ENCODE results near the gene SIPA1L3. TPM values are rescaled to one million over a fixed set of nuclear protein-coding genes. Genes with fewer than 3 reads are reported as not detected.

Gene SIPA1L3
- polyA plus RNA-seq, 1 donor from 2014 or later: 2.8 TPM

DNA sequence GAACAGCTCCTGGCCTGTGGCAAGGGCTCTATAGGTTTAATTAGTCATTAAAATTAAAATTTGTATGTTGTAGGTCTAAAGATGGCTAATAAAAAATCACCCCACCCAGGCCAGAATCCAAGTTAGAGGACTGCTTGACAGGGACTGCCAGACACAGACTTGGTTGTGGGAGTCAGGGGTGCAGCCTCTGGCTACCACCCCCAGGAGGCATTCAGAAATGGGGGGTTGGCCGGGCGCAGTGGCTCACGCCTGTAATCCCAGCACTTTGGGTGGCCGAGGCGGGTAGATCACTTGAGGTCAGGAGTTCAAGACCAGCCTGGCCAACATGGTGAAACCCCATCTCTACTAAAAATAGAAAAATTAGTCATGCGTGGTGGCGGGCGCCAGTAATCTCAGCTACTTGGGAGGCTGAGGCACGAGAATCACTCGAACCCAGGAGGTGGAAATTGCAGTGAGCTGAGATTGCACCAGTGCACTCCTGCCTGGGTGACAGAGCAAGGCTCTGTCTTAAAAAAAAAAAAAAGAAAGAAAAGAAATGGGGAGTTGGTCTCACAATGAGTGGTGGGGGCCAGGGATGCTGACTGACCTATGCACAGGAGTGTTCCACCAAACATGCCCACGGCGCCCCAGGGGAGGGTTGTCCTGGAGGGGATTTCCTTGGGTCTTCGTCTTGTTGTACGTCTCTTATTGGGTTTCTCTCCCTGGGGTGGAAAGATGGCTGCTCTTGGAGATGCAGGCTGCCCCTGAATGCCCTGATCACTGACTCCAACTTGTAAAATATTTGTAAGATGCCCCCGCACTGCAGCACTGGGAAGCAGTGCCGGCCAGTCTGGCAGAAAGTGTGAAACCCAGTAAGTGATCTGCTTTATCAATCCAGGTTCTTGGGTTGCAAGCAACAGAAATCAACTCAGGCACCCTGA lies 68.8 kb downstream of the SIPA1L3 start:
- H3K4me2 ChIP-seq (ENCODE audit: low read length): no peak overlapping the region
- no peaks in the 10 kb centered on the region for H3K36me3 ChIP-seq (ENCODE audit: insufficient read depth, low read length)
- H3K9me2 ChIP-seq (ENCODE audit: insufficient read depth, low read length): no peaks in the 10 kb centered on the region
- H3K4me3 ChIP-seq (ENCODE audit: low read length): no peak overlapping the region
- no peak overlapping the region for H3K27ac ChIP-seq (ENCODE audit: low read length)
- H3F3A ChIP-seq (ENCODE audit: insufficient read depth, low read length, poor library complexity, severe bottlenecking): no peaks in the 10 kb centered on the region
- no peak overlapping the region for H2AFZ ChIP-seq (ENCODE audit: low read depth, low read length)
- no peaks in the 10 kb centered on the region for H3K79me2 ChIP-seq (replicated peaks; ENCODE audit: insufficient read depth, low read length)
- H4K20me1 ChIP-seq (ENCODE audit: insufficient read depth): no peaks in the 10 kb centered on the region
- no peak overlapping the region for H3K9ac ChIP-seq (ENCODE audit: low read length)
- TF ChIP-seq MXI1 (conservative IDR thresholded peaks at IDR 0.05; ENCODE audit: poor library complexity, severe bottlenecking): no peak
- TF ChIP-seq RAD21 (conservative IDR thresholded peaks at IDR 0.05): no peak
- no peak for TF ChIP-seq EZH2 (IDR thresholded peaks at IDR 0.05; ENCODE audit: borderline replicate concordance, insufficient read depth, low read length, poor library complexity, severe bottlenecking)
- no peak for TF ChIP-seq TAF1 (IDR thresholded peaks at IDR 0.05; ENCODE audit: low read depth)
- TF ChIP-seq EP300 (conservative IDR thresholded peaks at IDR 0.05; ENCODE audit: poor library complexity, severe bottlenecking): no peak
- TF ChIP-seq, protein P1, sequence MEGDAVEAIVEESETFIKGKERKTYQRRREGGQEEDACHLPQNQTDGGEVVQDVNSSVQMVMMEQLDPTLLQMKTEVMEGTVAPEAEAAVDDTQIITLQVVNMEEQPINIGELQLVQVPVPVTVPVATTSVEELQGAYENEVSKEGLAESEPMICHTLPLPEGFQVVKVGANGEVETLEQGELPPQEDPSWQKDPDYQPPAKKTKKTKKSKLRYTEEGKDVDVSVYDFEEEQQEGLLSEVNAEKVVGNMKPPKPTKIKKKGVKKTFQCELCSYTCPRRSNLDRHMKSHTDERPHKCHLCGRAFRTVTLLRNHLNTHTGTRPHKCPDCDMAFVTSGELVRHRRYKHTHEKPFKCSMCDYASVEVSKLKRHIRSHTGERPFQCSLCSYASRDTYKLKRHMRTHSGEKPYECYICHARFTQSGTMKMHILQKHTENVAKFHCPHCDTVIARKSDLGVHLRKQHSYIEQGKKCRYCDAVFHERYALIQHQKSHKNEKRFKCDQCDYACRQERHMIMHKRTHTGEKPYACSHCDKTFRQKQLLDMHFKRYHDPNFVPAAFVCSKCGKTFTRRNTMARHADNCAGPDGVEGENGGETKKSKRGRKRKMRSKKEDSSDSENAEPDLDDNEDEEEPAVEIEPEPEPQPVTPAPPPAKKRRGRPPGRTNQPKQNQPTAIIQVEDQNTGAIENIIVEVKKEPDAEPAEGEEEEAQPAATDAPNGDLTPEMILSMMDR (IDR thresholded peaks at IDR 0.05; ENCODE audit: poor library complexity, severe bottlenecking): no peak
- TF ChIP-seq POLR2AphosphoS5 (IDR thresholded peaks at IDR 0.05): no peak
- no peak for TF ChIP-seq SMC3 (conservative IDR thresholded peaks at IDR 0.05; ENCODE audit: poor library complexity)
- TF ChIP-seq REST (IDR thresholded peaks at IDR 0.05; ENCODE audit: borderline replicate concordance): no peak
- no peaks in the 10 kb centered on the region for H3K27me3 ChIP-seq (ENCODE audit: insufficient read depth, low read depth, low read length)
- H3K9me3 ChIP-seq (ENCODE audit: low read length): no peaks in the 10 kb centered on the region

DNA sequence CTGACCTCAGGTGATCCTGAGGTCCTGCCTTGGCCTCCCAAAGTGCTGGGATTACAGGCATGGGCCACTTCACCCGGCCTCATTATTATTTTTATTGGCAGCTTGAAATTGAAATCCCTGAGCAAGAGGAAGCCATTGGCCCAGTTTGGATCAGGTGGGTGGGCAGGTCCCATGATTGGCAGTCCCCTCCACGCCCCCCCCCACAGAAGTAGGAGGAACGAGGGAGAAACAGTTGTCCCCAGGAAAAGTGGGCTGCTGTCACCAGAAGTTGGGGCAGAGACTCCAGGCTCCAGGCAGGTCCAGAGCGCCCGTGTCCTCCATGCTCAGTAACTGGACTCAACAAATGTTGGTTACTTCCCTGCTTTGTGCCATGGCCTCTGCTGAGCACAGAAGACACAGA lies 70.4 kb downstream of the SIPA1L3 start:
- Histone ChIP-seq H3K27me3 (ENCODE audit: insufficient read depth, low read depth, low read length) (no peaks in the 10 kb centered on the region), H2AFZ (ENCODE audit: low read depth, low read length) (no peak overlapping the region), H3K79me2 (replicated peaks; ENCODE audit: insufficient read depth, low read length) (no peaks in the 10 kb centered on the region), H3F3A (ENCODE audit: insufficient read depth, low read length, poor library complexity, severe bottlenecking) (no peaks in the 10 kb centered on the region), H3K9me3 (ENCODE audit: low read length) (no peaks in the 10 kb centered on the region), H3K9ac (ENCODE audit: low read length) (no peak overlapping the region), H3K4me2 (ENCODE audit: low read length) (no peak overlapping the region), H3K9me2 (ENCODE audit: insufficient read depth, low read length) (no peaks in the 10 kb centered on the region), H3K27ac (ENCODE audit: low read length) (no peak overlapping the region), H4K20me1 (ENCODE audit: insufficient read depth) (no peaks in the 10 kb centered on the region), H3K4me3 (ENCODE audit: low read length) (no peak overlapping the region), H3K36me3 (ENCODE audit: insufficient read depth, low read length) (no peaks in the 10 kb centered on the region)
- TF ChIP-seq TAF1 (IDR thresholded peaks at IDR 0.05; ENCODE audit: low read depth) (no peak), RAD21 (conservative IDR thresholded peaks at IDR 0.05) (no peak), REST (IDR thresholded peaks at IDR 0.05; ENCODE audit: borderline replicate concordance) (no peak), EP300 (conservative IDR thresholded peaks at IDR 0.05; ENCODE audit: poor library complexity, severe bottlenecking) (no peak), SMC3 (conservative IDR thresholded peaks at IDR 0.05; ENCODE audit: poor library complexity) (no peak), EZH2 (IDR thresholded peaks at IDR 0.05; ENCODE audit: borderline replicate concordance, insufficient read depth, low read length, poor library complexity, severe bottlenecking) (no peak), POLR2AphosphoS5 (IDR thresholded peaks at IDR 0.05) (no peak), MXI1 (conservative IDR thresholded peaks at IDR 0.05; ENCODE audit: poor library complexity, severe bottlenecking) (no peak)
- TF ChIP-seq, protein P1 (IDR thresholded peaks at IDR 0.05; ENCODE audit: poor library complexity, severe bottlenecking): no peak

Measured in neural cell (in vitro differentiated cells).